ENCODE results near the gene SLC1A2. TPM values are rescaled to one million over a fixed set of nuclear protein-coding genes. Genes with fewer than 3 reads are reported as not detected.

The SLC1A2 gene
- total RNA-seq, 1 donor from 2014 or later = not detected

DNA sequence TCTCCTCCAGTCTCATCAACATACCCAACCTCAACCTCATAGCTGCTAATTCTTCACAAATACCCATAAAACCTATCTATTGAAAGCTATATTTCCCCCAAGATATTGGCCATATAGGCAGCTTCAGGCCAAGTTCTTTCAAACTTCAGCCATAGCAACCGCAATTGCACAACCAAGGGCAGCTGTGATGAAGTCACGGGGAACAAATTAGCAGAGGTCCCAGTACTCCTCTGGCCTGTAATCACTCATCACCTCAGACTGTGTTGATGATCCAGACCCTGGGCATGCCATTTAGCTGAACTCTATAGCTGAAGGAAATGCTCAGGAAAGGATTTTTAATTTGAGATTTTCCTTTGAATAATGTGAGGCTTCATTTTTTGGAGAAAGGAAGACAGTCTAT, 84.1 kb downstream of the SLC1A2 start:
- Histone ChIP-seq H3K4me3 (ENCODE audit: low read depth, low read length) (no peak overlapping the region), H3K36me3 (ENCODE audit: control insufficient read depth, insufficient read depth, low read length) (no peaks in the 10 kb centered on the region), H3K27me3 (ENCODE audit: control insufficient read depth, insufficient read depth, low read length) (no peaks in the 10 kb centered on the region)
- TF ChIP-seq, protein P1, sequence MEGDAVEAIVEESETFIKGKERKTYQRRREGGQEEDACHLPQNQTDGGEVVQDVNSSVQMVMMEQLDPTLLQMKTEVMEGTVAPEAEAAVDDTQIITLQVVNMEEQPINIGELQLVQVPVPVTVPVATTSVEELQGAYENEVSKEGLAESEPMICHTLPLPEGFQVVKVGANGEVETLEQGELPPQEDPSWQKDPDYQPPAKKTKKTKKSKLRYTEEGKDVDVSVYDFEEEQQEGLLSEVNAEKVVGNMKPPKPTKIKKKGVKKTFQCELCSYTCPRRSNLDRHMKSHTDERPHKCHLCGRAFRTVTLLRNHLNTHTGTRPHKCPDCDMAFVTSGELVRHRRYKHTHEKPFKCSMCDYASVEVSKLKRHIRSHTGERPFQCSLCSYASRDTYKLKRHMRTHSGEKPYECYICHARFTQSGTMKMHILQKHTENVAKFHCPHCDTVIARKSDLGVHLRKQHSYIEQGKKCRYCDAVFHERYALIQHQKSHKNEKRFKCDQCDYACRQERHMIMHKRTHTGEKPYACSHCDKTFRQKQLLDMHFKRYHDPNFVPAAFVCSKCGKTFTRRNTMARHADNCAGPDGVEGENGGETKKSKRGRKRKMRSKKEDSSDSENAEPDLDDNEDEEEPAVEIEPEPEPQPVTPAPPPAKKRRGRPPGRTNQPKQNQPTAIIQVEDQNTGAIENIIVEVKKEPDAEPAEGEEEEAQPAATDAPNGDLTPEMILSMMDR (IDR thresholded peaks at IDR 0.05; ENCODE audit: insufficient read depth, low read length, poor library complexity, severe bottlenecking) = no peak
- DNase-seq (ENCODE audit: low read depth) = no peak

- Histone ChIP-seq H3K36me3 (ENCODE audit: control insufficient read depth, insufficient read depth, low read length) (no peaks in the 10 kb centered on the region), H3K4me3 (ENCODE audit: low read depth, low read length) (no peak overlapping the region), H3K27me3 (ENCODE audit: control insufficient read depth, insufficient read depth, low read length) (no peaks in the 10 kb centered on the region)
- DNase-seq (ENCODE audit: low read depth) = peak; percentile 25
- TF ChIP-seq, protein P1 (IDR thresholded peaks at IDR 0.05; ENCODE audit: insufficient read depth, low read length, poor library complexity, severe bottlenecking) = no peak
Observed at GRCh38 chr11:35334385-35335090, 84.8 kb downstream of the SLC1A2 start.

- TF ChIP-seq, protein P1 (IDR thresholded peaks at IDR 0.05; ENCODE audit: insufficient read depth, low read length, poor library complexity, severe bottlenecking) = no peak
- Histone ChIP-seq H3K36me3 (ENCODE audit: control insufficient read depth, insufficient read depth, low read length) (no peaks in the 10 kb centered on the region), H3K4me3 (ENCODE audit: low read depth, low read length) (no peak overlapping the region), H3K27me3 (ENCODE audit: control insufficient read depth, insufficient read depth, low read length) (no peaks in the 10 kb centered on the region)
- no peak for DNase-seq (ENCODE audit: low read depth)
Observed at GRCh38 chr11:35332524-35332923, 86.8 kb downstream of the SLC1A2 start.

GRCh38 chr11:35330931-35331330, 88.4 kb downstream of the SLC1A2 start:
- Histone ChIP-seq H3K36me3 (ENCODE audit: control insufficient read depth, insufficient read depth, low read length) (no peaks in the 10 kb centered on the region), H3K4me3 (ENCODE audit: low read depth, low read length) (no peak overlapping the region), H3K27me3 (ENCODE audit: control insufficient read depth, insufficient read depth, low read length) (no peaks in the 10 kb centered on the region)
- TF ChIP-seq, protein P1 (IDR thresholded peaks at IDR 0.05; ENCODE audit: insufficient read depth, low read length, poor library complexity, severe bottlenecking) = no peak
- DNase-seq (ENCODE audit: low read depth) = no peak

GRCh38 chr11:35330156-35330889, 89.0 kb downstream of the SLC1A2 start:
- TF ChIP-seq, protein P1 (IDR thresholded peaks at IDR 0.05; ENCODE audit: insufficient read depth, low read length, poor library complexity, severe bottlenecking) = no peak
- Histone ChIP-seq H3K4me3 (ENCODE audit: low read depth, low read length) (no peak overlapping the region), H3K36me3 (ENCODE audit: control insufficient read depth, insufficient read depth, low read length) (no peaks in the 10 kb centered on the region), H3K27me3 (ENCODE audit: control insufficient read depth, insufficient read depth, low read length) (no peaks in the 10 kb centered on the region)
- no peak for DNase-seq (ENCODE audit: low read depth)
